OCI-LY1 (cell line): Measurements from ENCODE around the gene CACHD1.

Experiments
- CTCF ChIP-seq: fragments of 200-600 bp; sonication (generic), shearing (Covaris generic); IDR thresholded peaks from 2 replicates; pipeline ENCODE4 v1.5.1; 2017; ENCODE audit warnings: mild to moderate bottlenecking, antibody characterized with exemption, low read length, moderate library complexity, mixed read lengths
- EZH2 ChIP-seq: fragments of 200-600 bp; sonication (generic), shearing (Covaris generic); IDR thresholded peaks from 2 replicates; pipeline ENCODE4 v1.8.0; 2017; ENCODE audit warnings: borderline replicate concordance, mixed run types, mild to moderate bottlenecking, antibody characterized with exemption, low read length, moderate library complexity, mixed read lengths

- TF ChIP-seq CTCF (no peak), EZH2 (no peak)
Observed at GRCh38 chr1:64489707-64490106, 19.8 kb downstream of the CACHD1 start.
